SU-DHL-6 (cell line): ENCODE data around the gene CMTR1.

Source experiments
- H2AFZ ChIP-seq: fragments of 200-600 bp; sonication (generic); 2 replicates; pipeline ENCODE4 v1.6.1; 2014; ENCODE audit warnings: low read depth, mild to moderate bottlenecking, moderate library complexity, mixed read lengths, antibody characterized with exemption, low read length; ENCODE audit not compliant: severe bottlenecking
- H3F3A ChIP-seq: fragments of 200-600 bp; shearing (Covaris generic); 2 replicates; pipeline ENCODE4 v1.6.0; 2016; ENCODE audit warnings: antibody characterized with exemption, mild to moderate bottlenecking; ENCODE audit not compliant: insufficient read depth
- H3K27ac ChIP-seq: fragments of 200-600 bp; sonication (generic); 2 replicates; pipeline ENCODE4 v1.5.1; 2016; ENCODE audit warnings: low read depth, mild to moderate bottlenecking, low read length, moderate library complexity, mixed read lengths
- H3K27me3 ChIP-seq: fragments of 200-600 bp; sonication (generic), shearing (Covaris generic); 2 replicates; pipeline ENCODE4 v1.6.0; 2014; ENCODE audit warnings: mild to moderate bottlenecking, low read length
- H3K36me3 ChIP-seq: fragments of 200-600 bp; sonication (generic); 2 replicates; pipeline ENCODE4 v1.6.1; 2014; ENCODE audit warnings: mild to moderate bottlenecking, low read length, mixed read lengths
- H3K4me2 ChIP-seq: fragments of 300-600, 200-600 bp; shearing (Covaris generic), sonication (generic); 2 replicates; pipeline ENCODE4 v1.6.0; 2014; ENCODE audit warnings: low read length, low read depth, mild to moderate bottlenecking; ENCODE audit not compliant: poor library complexity, severe bottlenecking
- H3K4me3 ChIP-seq: fragments of 200-600 bp; sonication (generic); 2 replicates; pipeline ENCODE4 v1.5.1; 2014; ENCODE audit warnings: antibody characterized with exemption, low read length, mild to moderate bottlenecking, mixed read lengths; ENCODE audit not compliant: insufficient read depth, poor library complexity, severe bottlenecking
- H3K79me2 ChIP-seq: fragments of 200-600 bp; sonication (generic); 2 replicates; pipeline ENCODE4 v1.6.1; 2014; ENCODE audit warnings: mild to moderate bottlenecking, low read length, moderate library complexity; ENCODE audit not compliant: insufficient read depth
- H3K9ac ChIP-seq: fragments of 200-600 bp; sonication (generic); 2 replicates; pipeline ENCODE4 v1.7.0; 2014; ENCODE audit warnings: mild to moderate bottlenecking, low read length
- H3K9me2 ChIP-seq: fragments of 200-600 bp; sonication (generic); replicated peaks from 2 replicates; pipeline ENCODE4 v1.6.1; 2014; ENCODE audit warnings: low read length; ENCODE audit not compliant: insufficient read depth
- H3K9me3 ChIP-seq: fragments of 200-600 bp; sonication (generic); 2 replicates; pipeline ENCODE4 v1.6.1; 2014; ENCODE audit warnings: low read length, mixed read lengths; ENCODE audit not compliant: insufficient read depth
- H4K20me1 ChIP-seq: fragments of 200-600 bp; sonication (generic); 2 replicates; pipeline ENCODE4 v1.6.1; 2014; ENCODE audit warnings: low read depth, mild to moderate bottlenecking, antibody characterized with exemption, low read length, moderate library complexity, mixed read lengths
- CTCF ChIP-seq: fragments of 200-600 bp; sonication (generic); IDR thresholded peaks from one replicate; pipeline ENCODE4 v1.5.1; 2017; ENCODE audit warnings: antibody characterized with exemption, mild to moderate bottlenecking, low read length, moderate library complexity; ENCODE audit not compliant: insufficient read depth, poor library complexity, severe bottlenecking
- EZH2phosphoT487 ChIP-seq: fragments of 200-600 bp; sonication (generic), shearing (Covaris generic); conservative IDR thresholded peaks from 2 replicates; pipeline ENCODE4 v1.6.1; 2018; ENCODE audit warnings: mild to moderate bottlenecking, antibody characterized with exemption, low read length, moderate library complexity, mixed read lengths

The CMTR1 gene

GRCh38 chr6:37417393-37417792 lies 15.6 kb upstream of the CMTR1 start:
- Histone ChIP-seq H3K4me2 (no peak overlapping the region), H3K79me2 (no peaks in the 10 kb centered on the region), H2AFZ (no peak overlapping the region), H3K9me2 (no peaks in the 10 kb centered on the region), H4K20me1 (no peaks in the 10 kb centered on the region), H3K36me3 (no peaks in the 10 kb centered on the region), H3K27ac (no peak overlapping the region), H3F3A (no peaks in the 10 kb centered on the region), H3K9me3 (no peaks in the 10 kb centered on the region), H3K27me3 (no peaks in the 10 kb centered on the region), H3K9ac (no peak overlapping the region), H3K4me3 (no peak overlapping the region)
- no peak for TF ChIP-seq CTCF

DNA sequence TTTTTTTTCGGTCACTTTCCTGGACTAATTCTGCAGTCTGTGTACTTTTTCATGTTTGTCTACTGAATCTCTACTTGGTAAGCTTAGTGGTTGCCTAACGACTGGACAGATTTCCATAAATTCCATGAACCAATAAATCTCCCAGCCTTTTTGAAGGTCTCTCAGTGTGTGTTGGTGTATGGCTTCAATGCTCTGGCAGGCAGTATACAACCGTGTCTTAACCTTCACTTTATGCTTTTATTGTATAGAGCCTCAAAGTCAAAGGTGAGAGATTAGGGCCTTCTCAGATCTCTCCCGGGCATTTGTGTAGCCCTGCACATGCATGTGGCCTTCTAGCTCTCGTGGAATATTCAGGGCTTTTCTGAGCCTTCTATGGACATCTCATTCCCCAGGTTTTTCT lies 14.3 kb upstream of the CMTR1 start:
- Histone ChIP-seq H3F3A (no peaks in the 10 kb centered on the region), H2AFZ (no peak overlapping the region), H4K20me1 (no peaks in the 10 kb centered on the region), H3K27ac (no peak overlapping the region), H3K4me2 (no peak overlapping the region), H3K4me3 (no peak overlapping the region), H3K27me3 (no peaks in the 10 kb centered on the region), H3K9me3 (no peaks in the 10 kb centered on the region), H3K79me2 (no peaks in the 10 kb centered on the region), H3K36me3 (no peaks in the 10 kb centered on the region), H3K9me2 (no peaks in the 10 kb centered on the region), H3K9ac (no peak overlapping the region)
- TF ChIP-seq CTCF: no peak
- TF ChIP-seq EZH2phosphoT487: no peak

GRCh38 chr6:37426058-37426944 lies 6.7 kb upstream of the CMTR1 start:
- Histone ChIP-seq H3F3A (peaks cover 3% of the 10 kb centered on the region), H2AFZ (no peak overlapping the region), H3K36me3 (no peaks in the 10 kb centered on the region)

More at GRCh38 chr6:37426058-37426944, 6.7 kb upstream of the CMTR1 start:
- H3K27me3 ChIP-seq: no peaks in the 10 kb centered on the region
- no peak overlapping the region for H3K9ac ChIP-seq
- no peaks in the 10 kb centered on the region for H4K20me1 ChIP-seq
- H3K4me3 ChIP-seq: no peak overlapping the region
- H3K9me2 ChIP-seq: no peaks in the 10 kb centered on the region
- H3K27ac ChIP-seq: no peak overlapping the region
- H3K9me3 ChIP-seq: no peaks in the 10 kb centered on the region
- TF ChIP-seq CTCF (no peak), EZH2phosphoT487 (no peak)
- H3K4me2 ChIP-seq: no peak overlapping the region
- no peaks in the 10 kb centered on the region for H3K79me2 ChIP-seq
